CD4-positive, alpha-beta T cell treated with Interleukin-1 beta for 1 hour (primary cell): ENCODE measurements around the gene ACOT11.

Source experiments
- DNase-seq, 2 donors: peaks; one replicate each; pipeline ENCODE4 v3.0.0-alpha.2; 2020 to 2022

The ACOT11 gene

DNA sequence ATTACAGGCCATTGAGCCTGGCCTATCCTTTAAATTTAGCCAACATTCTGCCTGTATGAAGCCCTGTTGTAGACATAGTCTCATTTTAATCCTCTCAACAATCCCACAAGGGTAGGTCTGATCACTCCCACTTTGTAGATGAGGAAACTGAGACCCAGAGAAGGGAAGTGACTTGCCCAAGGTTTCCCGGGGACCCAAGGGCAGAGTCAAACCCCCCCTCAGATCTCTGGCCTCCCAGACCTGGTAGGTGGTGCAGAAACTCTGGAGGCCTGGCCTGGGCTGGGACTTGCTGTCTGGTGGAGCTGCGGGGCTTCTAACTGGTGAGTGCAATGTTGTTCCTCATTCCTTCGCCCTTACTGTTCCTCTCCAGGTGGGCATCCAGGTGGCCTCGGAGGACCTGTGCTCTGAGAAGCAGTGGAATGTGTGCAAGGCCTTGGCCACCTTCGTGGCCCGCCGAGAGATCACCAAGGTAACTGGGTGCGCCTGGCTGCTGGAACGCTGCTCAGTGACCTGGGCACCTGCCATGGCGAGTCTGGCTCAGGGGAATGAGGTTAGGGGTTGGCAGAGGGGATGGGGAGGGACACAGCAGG lies 45.6 kb downstream of the ACOT11 start:
- no peak for DNase-seq

DNA sequence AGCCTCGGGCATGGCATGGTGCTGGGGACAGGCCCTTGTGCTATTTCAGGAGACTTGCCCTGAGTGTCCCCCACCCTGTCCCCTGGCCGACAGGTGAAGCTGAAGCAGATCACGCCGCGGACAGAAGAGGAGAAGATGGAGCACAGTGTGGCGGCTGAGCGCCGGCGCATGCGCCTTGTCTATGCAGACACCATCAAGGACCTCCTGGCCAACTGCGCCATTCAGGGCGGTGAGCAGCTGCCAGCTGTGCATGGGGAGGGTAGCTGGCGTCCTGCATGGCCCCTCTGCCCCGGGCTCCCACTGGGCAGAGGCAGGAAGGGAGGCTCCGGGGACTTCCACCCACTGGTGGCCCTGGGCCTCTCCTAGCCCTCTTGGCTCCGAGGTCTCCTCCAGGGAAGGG lies 46.4 kb downstream of the ACOT11 start:
- no peak for DNase-seq

DNA sequence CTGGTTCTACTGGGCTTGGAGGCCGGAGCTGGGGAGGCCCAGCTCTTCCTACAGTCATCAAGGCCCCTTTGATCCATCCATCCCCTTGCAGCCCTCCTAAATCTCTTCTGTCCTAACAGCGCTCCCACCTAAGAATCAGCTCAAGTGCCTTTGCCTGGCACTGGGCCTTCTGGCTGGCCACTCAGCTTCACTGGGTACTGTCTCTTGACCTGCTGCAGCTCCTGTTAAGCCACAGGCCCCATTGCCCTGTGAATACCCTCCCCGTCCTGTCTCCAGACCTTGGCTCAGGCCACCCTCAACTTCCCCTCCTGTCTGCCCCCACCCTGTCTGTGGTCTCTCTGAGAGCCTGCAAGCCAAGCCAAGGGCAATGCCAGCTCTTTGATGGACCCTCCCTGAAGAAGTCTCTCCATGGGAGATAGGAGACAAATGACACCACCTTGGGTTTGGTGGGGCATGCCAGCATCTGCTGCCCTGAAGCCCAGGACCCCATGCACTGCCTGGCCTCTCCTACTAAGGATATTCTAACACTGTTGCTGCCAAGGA lies 48.0 kb downstream of the ACOT11 start:
- no peak for DNase-seq

DNA sequence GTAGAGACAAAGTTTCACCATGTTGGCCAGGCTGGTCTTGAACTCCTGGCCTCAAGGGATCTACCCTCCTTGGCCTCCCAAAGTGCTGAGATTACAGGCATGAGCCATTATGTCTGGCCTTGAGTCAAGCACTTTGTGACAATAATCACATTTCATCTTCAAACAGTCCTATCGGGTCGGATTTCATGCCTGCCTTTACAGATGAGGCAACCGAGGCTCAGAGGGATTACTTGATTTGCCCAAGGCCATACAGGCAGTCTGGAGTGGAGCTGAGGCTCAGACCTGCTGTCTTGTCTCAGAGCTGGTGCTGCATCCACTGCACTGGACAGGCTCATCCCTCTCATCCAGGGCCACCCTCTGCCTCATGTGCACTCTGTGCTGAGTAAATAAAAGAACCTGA lies 48.7 kb downstream of the ACOT11 start:
- no peak for DNase-seq

DNA sequence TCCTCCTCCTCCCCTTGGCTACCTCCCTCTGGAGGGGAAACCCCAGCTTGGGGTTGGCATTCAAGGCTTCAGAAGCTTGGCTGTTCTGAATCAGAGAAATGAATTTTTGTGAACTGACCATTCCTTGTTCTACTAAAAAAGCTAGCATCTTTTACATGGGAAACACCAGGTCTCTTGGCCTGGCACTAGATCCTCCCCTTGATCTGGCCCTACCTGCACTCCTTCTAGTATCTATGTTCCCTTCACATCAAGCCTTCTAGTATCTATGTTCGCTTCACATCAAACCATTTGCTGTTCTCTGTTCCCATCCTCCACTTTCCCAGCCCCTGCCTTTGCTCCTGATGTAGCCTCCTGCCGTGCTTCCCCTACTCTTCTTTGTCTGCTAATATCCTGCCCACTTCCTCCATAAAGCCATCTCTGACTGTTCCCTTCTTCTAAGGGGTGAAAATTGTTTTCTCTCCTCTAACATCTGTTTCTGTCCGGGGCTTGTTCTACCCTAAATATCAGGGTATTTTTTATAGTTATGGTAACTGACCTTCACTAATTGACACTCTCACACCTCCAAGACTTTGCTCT lies 49.5 kb downstream of the ACOT11 start:
- DNase-seq: no peak

DNA sequence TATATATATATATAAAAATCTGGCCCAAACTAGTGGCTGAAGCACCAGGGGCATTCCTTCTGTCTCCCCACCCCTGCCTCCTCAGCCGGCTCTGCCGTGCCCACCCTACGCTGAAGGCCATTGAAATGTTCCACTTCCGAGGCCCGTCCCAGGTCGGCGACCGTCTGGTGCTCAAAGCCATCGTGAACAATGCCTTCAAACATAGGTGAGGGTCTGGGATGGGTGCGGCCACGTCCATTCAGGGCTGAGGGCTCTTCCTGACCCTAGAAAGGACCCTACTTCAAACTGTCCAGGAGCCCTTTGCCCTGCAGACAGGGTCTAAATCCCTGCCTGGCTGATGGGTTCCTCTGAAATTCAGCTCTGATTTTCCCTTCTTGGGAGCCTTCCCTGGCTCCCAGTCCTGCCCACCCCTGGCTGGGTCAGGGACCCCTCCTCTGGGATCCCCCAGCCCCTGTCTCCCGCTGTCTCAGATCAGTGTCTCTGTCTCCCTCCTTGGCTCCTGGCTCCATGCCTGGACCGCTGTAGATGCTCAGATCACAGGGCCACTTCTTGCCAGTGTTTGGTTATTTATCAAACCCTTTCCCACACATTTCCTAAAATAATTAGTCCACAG lies 51.3 kb downstream of the ACOT11 start:
- no peak for DNase-seq

DNA sequence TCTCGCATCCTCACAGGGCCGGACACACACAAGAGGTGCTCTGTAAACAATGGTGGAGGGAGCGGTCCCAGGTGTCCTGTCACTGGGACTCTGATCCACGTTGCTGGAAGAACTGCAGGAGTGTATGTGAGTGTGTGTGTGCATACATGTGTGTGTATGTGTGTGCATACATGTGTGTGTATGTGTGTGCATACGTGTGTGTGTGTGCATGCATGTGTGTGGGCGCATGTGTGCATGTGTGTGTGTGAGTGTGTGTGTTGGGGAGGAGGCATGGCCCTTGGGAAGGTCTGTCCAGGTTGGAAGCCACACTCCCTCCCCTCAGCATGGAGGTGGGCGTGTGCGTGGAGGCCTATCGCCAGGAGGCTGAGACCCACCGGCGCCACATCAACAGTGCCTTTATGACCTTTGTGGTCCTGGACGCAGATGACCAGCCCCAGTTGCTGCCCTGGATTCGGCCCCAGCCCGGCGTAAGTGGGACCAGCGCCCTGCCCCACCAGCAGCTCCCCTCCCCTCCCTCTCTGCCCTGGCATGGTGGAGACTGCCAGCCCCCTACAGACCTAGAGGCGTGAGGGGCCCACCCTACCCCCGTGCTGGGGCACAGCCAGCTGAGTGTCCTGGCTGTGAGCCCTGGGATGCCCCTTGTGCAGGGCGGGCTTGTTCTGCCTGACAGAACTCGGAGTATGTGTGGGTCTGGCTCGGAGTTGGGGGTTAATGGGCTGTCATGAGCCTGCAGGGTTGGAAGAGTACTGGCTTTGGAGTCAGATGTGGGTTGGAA lies 53.1 kb downstream of the ACOT11 start:
- no peak for DNase-seq

DNA sequence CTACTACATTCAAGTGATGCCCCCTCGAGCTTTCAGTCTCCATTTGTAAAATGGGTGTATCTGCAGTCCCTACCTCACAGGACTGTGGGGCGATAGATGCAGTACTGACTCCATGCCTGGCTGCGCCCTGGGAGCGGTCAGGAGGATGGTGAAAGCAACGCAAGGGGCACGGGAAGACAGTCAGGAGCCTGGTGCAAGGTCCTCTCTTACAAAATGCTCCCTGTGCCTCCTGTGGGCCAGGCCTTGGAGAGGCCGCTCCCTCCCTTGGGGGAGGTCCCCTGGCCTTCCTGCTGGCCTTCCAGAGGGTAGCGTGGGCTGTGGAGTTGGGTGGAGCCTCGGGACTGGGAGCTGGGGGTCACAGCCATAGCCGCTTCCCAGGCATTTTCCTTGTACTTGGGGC lies 53.7 kb downstream of the ACOT11 start:
- DNase-seq: no peak

DNA sequence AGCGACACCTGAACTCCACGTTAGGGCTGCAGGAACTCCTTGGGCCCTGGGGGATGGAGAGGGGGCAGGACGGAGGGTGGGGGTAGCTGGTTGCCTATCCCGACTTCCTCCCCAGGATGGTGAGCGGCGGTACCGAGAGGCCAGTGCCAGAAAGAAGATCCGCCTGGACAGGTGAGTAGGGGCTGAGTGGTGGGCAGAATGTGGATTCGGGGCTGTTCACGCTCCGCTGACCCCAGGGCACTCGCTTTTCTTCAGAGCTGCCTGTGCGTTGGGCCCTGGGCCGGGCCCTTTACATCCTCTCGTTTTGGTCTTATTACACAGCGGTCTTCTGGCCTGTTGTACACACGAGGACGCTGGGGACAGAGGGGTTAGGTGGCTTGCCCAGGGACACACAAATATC lies 54.5 kb downstream of the ACOT11 start:
- no peak for DNase-seq

DNA sequence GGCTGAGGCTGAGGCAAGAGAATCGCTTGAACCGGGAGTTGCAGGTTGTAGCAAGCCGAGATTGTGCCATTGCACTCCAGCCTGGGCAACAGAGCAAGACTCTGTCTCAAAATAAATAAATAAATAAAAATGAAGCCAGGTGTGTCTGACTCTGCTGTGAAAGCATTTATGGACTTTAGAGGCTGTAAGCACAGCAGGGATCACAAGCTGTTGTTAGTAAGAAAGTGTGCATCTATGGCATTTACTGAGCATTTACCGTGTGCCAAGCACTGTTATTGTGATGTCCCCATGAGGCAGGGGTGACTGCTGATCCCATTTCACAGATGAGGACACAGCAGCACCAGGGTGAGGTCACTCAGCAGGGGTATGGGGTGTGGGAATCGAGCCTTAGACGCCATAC lies 55.2 kb downstream of the ACOT11 start:
- DNase-seq: no peak

DNA sequence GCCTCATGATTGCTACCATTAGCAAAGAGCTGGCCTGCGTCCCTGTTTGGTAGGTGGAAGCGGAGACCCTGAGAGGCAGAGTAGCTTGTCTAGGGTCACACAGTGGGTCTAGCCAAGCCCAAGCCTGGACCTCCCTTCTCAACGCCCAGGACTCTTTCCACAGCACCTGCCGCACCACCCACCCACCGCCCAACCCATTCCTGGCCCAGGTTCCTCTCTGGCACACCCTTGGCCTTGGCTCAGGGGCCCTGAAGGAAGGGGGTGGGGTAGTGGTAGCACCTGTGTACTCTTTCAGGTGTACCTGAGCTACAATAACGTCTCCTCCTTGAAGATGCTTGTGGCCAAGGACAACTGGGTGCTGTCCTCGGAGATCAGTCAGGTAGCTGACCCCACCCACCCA lies 56.0 kb downstream of the ACOT11 start:
- no peak for DNase-seq

DNA sequence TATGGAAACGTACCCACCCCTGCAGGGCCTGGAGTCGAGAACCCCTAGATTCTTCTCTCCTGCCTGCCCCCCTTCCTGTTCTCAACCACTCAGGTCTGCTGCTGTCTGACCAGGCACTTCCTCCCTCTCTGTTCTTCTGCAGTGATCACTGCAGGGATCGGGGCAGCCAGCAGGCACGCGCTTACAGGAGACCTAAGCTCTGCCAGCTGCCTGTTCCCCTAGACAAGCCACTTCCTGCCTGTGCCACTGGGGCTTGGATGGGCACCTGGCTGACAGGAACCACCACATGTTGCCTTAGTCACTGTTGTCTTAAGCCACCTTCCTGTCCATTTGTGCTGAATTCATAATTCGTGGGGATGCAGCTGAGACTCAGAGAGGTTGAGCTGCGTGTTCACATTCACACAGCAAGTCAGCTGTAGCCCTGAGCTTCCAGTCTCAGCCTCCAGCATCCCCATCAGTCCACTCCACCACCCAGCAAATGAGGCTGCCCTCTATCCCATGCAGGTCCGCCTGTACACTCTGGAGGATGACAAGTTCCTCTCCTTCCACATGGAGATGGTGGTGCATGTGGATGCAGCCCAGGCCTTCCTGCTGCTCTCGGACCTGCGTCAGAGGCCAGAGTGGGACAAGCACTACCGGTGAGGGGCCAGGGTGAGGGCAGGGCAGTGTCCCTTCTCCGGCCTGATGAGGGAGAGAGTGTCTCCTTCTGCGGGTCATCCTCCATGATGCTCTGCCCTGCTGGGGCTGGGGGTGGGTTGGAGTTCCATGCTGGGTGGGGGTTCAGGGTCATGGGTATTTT lies 56.7 kb downstream of the ACOT11 start:
- peak; percentile 9 to 14 for DNase-seq

DNA sequence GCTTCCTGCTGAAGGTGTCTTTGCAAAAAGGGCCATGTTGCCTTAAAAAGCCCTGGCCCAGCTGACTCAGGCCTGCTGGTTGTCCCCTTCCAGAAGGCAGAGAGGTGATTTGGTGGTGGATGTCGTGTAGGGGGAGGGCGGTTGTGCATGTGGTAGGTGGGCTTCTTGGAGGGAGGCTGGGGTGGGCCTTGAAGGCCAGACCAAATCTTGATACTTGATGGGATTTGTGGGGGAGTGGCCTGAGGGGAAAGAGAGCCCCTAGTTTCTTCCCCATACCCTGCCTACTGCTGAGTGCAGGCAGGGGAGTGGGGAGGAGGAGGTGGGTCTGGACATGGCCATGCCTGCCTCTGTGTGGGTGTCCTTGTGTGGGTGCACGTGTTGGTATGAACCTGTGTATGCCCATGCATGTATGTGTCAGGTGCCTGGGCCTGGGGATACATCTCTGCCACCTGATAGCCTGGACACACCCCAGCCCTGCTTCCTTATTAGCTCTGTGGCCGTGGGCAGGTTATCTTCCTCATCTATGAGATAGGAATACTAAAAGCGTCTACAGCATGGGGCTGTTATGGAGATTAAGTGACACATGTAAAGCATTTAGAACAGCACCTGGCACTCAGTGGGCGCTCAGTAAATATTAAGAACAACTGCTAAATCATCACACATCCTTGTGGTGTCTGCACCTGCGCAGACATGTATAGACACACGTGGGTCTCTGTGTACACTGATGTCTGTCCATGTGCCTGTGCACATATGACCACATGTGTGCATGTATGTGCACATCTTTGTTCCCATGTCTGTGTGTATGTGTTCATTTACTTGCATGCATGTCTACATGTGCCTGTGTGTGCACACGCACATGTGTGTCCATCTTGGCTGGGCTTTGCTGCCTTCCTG lies 58.3 kb downstream of the ACOT11 start:
- no peak for DNase-seq

DNA sequence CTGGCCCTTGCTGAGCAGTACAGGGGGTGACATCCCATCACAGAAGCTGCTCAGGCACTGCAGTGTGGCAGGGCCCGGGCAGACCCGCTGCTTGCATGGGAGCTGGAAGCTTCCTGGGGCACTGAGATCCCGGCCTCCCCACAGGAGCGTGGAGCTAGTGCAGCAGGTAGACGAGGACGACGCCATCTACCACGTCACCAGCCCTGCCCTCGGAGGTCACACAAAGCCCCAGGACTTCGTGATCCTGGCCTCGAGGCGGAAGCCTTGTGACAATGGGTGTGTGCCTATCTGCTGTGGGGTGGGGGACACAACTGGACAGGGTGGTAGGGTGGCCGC lies 58.9 kb downstream of the ACOT11 start:
- DNase-seq: no peak

DNA sequence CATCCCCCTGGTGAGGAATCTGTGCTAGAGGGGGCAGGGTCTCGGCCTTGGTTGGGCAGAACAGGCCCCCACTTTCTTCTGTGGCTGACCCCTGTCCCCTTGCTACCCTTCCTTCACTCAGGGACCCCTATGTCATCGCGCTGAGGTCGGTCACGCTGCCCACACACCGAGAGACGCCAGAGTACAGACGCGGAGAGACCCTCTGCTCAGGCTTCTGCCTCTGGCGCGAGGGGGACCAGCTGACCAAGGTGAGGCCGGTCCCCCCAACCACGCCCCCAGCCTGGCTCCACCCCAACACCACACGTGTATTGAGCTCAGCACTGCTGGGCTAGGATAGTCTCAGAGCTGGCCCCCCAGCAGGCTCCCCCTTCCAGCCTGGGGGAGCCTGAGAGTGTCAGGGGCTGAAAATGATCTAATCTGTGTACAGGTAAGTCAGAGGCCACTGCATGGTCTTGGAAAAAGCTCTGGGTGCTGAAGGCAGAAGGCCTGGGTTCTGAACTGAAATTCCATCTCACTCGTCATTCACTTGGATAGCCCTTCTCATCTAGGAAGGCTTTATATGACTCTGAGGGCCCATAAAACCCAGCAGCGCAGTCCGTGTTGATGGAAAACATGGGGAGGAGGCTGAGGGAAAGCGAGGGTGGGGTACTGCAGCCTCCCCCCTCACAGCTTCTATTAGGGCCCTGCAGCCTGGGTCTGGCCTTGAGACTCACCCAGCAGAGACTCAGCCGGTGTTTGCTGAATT lies 60.0 kb downstream of the ACOT11 start:
- DNase-seq: no peak

DNA sequence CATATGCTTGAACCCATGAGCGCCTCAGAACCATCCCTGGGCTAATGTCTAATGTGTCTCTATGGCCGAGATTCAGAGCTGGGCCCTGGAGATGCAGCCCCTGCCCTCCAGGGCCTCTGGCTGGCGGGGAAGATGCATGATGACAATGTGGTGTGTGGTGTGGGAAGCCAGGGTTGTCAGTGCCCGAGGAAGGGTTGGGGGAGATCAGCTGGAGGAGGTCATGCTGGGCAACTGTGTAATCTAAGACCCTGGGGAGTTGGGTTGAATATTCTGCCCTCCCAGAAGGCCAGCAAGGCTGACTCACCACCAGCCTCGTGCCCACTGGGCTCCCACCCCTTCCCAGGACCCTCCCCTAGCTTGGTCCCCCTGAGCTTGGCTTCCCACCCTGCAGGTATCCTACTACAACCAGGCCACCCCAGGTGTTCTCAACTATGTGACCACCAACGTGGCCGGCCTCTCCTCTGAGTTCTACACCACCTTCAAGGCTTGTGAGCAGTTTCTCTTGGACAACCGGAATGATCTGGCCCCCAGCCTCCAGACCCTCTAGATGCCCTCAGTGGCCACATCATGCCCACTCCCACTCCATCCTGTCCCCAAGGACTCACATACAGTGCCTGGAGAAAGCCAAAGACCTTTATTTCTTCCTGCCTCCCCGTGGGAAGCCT lies 60.7 kb downstream of the ACOT11 start:
- no peak for DNase-seq

DNA sequence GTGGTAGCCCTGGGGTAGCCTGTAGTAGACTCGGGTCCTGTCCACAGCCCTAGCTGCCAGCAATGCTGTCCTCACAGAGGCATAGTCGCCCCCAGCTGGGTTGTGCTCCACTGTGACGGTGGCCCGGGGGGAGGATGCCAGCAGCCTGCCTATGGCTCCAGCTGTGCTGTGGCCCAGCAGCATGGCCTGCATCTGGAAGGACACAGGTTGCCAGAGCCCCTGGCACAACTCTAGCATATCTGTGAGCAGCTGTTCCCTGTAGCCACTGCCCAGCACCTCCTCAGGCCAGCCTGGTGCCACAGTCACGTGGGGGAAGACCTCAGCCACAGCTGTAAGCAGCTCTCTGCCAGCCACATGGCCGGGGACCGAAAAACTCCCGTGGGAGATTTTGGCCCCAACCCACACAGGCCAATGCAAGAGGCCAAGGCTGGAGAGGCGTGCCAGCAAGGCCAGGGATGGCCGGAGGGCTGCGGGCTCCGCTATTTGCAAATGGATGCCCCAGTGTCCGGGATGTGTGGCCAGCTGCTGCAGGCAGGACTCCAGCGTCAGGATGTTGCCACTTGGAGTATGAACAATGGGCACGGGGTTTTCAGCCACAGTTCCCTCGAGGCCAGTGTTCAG lies 61.4 kb downstream of the ACOT11 start:
- DNase-seq: no peak

DNA sequence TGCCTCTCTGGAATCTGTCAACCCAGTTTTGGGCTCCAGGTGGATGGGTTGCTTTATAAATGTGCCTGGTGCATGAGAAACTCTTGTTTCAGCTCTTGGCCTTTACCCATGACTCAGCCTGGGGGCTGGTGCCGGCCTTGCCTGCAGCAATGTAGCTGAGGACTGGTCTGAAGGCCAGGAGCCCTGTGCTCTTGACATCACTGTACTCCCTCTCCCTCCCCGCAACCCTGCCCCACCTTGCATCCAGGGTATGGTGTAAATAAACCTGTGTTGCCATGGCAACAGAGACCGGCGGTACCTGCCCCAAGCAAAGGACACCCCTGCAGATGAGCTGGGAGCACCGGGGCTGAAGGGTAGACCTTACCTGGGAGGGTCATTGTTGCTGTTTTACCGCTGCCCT lies 62.0 kb downstream of the ACOT11 start:
- DNase-seq: no peak

DNA sequence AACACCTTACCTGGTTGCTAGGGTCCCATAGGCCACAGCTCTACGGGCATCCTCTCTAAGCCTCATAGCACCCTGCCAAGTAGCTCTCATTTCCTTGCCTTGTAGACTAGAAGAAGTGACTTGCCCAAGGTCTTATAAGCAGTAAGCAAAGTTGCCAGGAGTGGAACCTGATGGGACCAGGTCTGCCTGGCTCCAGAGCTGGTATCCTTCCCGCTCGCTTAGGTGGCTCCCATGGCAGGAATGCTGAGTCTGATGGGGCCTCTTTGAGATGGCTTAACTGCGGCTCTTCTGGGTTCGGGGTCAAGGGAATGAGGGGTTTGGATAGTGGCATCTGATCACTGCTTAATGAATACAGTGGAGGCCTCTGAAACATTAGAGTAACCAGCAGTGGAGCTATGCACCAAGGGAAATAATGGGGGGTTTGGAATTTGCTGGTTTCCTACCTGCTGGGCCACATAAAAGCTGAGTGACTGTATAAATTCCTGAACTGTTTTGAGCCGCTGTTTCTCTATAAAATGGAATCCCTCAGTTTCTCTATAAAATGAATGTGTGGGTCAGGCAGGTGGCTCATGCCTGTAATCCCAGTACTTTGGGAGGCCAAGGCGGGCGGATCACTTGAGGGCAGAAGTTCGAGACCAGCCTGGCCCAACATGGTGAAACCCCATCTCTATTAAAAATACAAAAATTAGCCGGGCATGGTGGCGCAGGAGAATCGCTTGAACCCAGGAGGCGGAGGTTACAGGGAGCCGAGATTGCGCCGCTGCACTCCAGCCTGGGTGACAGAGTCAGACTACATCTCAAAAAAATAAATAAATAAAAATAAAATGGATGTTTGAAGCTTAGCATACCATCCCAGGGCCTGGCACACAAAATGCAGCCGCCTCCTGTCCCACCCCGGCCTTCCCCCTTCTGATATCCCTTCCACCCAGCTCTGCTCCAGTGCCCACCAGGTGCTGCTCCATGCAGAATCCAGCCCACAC lies 62.9 kb downstream of the ACOT11 start:
- DNase-seq: no peak
